Astrocyte of the cerebellum (primary cell): ENCODE results near the gene NDRG2.
"Not testable (repeated sequence)": the region's sequence is repeated elsewhere in the genome, so short reads cannot be mapped to it uniquely, and the experiment has no call there.

Source experiments
- DNase-seq: peaks from one replicate; pipeline ENCODE4 v3.0.0-alpha.2; 2011; ENCODE audit warnings: low read depth
- H3K4me3 ChIP-seq: 2 replicates; pipeline ENCODE4 v1.5.1; 2011; ENCODE audit warnings: mild to moderate bottlenecking, low read depth, low read length, moderate library complexity
- CTCF ChIP-seq: IDR thresholded peaks from 2 replicates; pipeline ENCODE4 v1.5.1; 2012; ENCODE audit warnings: low read length, low read depth, moderate library complexity, mild to moderate bottlenecking; ENCODE audit errors: missing control alignments
- in situ Hi-C: cut with HindIII; loops from 2 replicates; pipeline ENCODE4 v1.10.0; 2017; ENCODE audit warnings: low sequenced_read_pairs

Gene NDRG2

DNA sequence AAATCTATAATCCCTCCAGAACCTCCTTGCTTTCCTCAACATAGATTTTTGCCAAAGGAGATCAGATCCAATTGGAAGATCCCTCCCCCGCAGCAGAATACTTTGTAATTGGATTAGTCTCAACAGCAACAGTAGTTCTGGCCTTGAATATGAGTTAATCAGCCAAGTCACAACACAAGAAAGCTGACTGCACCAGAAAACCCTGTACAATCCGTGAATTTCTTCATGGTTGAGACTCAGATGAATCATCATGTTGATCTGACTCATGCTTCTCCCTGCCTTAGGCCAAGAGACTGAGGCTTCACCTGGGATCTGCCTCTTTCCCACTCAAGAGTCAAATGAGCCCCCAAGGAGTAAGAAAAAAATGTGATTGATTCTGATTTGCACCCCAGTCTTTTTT, 38.0 kb downstream of the NDRG2 start:
- H3K4me3 ChIP-seq: no peak overlapping the region
- TF ChIP-seq CTCF: no peak
- peak; percentile 94 for DNase-seq
- in situ Hi-C loops: no loop called here

DNA sequence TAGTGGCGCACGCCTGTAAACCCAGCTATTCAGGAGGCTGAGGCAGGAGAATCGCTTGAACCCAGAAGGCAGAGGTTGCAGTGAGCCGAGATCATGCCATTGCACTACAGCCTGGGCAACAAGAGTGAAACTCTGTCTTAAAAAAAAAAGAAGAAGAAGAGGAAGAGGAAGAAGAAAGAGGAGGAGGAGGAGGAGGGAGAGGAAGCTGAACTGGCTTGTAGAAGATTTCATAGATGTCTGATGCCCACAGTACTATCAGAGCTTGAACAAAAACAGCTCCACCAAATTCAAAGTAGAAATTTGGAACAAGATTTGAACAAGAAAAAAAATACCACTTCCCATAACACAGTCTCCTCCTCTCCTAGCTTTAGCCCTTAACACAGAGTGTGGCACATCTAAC, 39.2 kb downstream of the NDRG2 start:
- H3K4me3 ChIP-seq, DNase-seq, in situ Hi-C loops: not testable (repeated sequence)

DNA sequence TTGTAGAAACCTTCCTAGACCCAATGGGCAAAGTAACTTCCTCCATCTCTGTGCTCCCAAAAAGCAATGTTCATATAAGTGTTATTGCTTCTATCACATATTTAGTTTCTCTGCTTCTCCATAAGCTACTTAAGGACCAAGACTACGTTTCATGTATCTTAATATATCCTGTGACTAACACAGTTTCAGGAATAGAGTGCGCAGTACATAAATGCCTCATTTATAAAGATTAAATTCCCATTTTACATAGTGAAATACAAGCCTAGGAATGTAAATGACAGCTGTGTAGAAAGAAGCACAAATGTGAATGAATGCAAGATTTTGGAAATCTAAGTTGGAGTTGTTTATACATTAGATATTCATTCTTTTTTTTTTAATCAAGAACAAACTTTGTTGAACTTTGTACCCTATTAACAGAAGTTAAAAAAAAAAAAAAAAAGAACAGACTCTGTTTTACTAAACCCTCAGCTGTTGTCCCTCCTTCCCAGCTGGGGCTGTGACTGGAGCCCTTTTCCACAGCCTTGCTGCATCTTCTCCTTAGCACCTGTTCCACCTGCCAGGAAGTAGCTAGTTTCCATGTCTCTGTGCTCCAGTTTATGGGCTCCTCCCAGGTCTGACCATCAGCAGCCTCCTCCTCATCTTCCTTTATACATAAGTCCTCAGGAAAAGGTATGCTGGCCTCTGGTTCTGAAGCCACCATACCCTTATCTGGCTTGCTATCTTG, 42.1 kb downstream of the NDRG2 start:
- H3K4me3 ChIP-seq: no peak overlapping the region
- in situ Hi-C loops: no loop called here
- no peak for TF ChIP-seq CTCF
- DNase-seq: no peak

GRCh38 chr14:20980906-20981305, 44.0 kb downstream of the NDRG2 start:
- in situ Hi-C loops: no loop called here

DNA sequence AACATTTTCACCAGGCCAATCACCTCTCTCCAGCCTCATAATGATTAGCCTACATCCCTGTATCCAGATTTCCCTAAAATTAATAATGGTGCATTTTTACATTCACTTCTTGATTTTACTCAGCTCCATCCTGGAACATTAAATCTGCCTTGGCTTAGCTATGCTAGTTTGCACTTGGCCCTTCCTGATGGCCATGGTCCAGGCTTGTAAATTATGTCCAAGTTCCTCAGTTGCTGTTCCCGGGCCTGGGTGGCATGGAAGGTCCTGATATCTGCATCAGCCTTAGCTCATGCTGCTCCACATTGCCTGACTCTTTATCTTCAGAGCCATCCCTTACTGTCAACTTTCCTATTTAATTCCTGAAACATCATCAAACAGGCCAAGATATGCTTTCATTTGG, 46.2 kb downstream of the NDRG2 start:
- no peak for DNase-seq
- H3K4me3 ChIP-seq: no peak overlapping the region
- TF ChIP-seq CTCF: no peak
- in situ Hi-C loops: no loop called here

More at GRCh38 chr14:20980906-20981305, 44.0 kb downstream of the NDRG2 start:
- H3K4me3 ChIP-seq: no peak overlapping the region
- DNase-seq: no peak
- no peak for TF ChIP-seq CTCF

- no peak for TF ChIP-seq CTCF
- no peak for DNase-seq
- in situ Hi-C loops: no loop called here
- no peak overlapping the region for H3K4me3 ChIP-seq
These were observed 48.6 kb downstream of the NDRG2 start for GRCh38 chr14:20976291-20976690.

- in situ Hi-C loops: no loop called here
- no peak for DNase-seq
- no peak for TF ChIP-seq CTCF
- H3K4me3 ChIP-seq: no peak overlapping the region
These were observed 51.4 kb downstream of the NDRG2 start for GRCh38 chr14:20973501-20973900.
